Type B pancreatic cell (in vitro differentiated cells): ENCODE results near the gene MTERF1. TPM values are rescaled to one million over a fixed set of nuclear protein-coding genes. Genes with fewer than 3 reads are reported as not detected.

Experiments used
- DNase-seq: peaks from one replicate; pipeline ENCODE4 v3.0.0; 2021; ENCODE audit warnings: mixed read lengths; ENCODE audit not compliant: unreplicated experiment; ENCODE audit errors: extremely low spot score
- H3K27ac Mint-ChIP-seq: 2 replicates; pipeline ENCODE4 v1.8.0; 2021; ENCODE audit warnings: mild to moderate bottlenecking, mixed read lengths
- H3K27me3 Mint-ChIP-seq: 2 replicates; pipeline ENCODE4 v1.8.0; 2021; ENCODE audit warnings: mixed read lengths
- H3K36me3 Mint-ChIP-seq: 2 replicates; pipeline ENCODE4 v1.8.0; 2021; ENCODE audit warnings: mixed read lengths
- H3K4me1 Mint-ChIP-seq: one replicate; pipeline ENCODE4 v1.8.0; 2021; ENCODE audit warnings: mixed read lengths; ENCODE audit not compliant: unreplicated experiment
- H3K4me3 Mint-ChIP-seq: 2 replicates; pipeline ENCODE4 v1.8.0; 2021; ENCODE audit warnings: mild to moderate bottlenecking, mixed read lengths
- H3K9me3 Mint-ChIP-seq: 2 replicates; pipeline ENCODE4 v1.8.0; 2021; ENCODE audit warnings: mixed read lengths
- CTCF ChIP-seq: fragments of 200-600 bp; sonication (generic); conservative IDR thresholded peaks from 2 replicates; pipeline ENCODE4 v1.5.0; 2021; ENCODE audit warnings: antibody characterized with exemption, mild to moderate bottlenecking
- total RNA-seq: library from RNA; stranded (reverse); gene quantifications from 2 replicates; pipeline ENCODE4 v1.2.1, GENCODE V29; 2021; ENCODE audit warnings: low replicate concordance

MTERF1 gene
- total RNA-seq, 1 donor from 2014 or later: 18.3 TPM

GRCh38 chr7:91837397-91838070, 43.0 kb downstream of the MTERF1 start:
- no peaks in the 10 kb centered on the region for H3K9me3 Mint-ChIP-seq
- no peak overlapping the region for H3K4me3 Mint-ChIP-seq
- no peak for DNase-seq
- peaks cover 10% of the 10 kb centered on the region for H3K4me1 Mint-ChIP-seq
- no peak for TF ChIP-seq CTCF
- no peak overlapping the region for H3K27ac Mint-ChIP-seq
- peaks cover 5% of the 10 kb centered on the region for H3K36me3 Mint-ChIP-seq
- no peaks in the 10 kb centered on the region for H3K27me3 Mint-ChIP-seq

GRCh38 chr7:91835826-91836368, 44.6 kb downstream of the MTERF1 start:
- Mint-ChIP-seq H3K4me1 (peaks cover 10% of the 10 kb centered on the region), H3K36me3 (no peaks in the 10 kb centered on the region), H3K9me3 (no peaks in the 10 kb centered on the region), H3K27ac (peak overlapping the region; percentile 14), H3K4me3 (no peak overlapping the region), H3K27me3 (no peaks in the 10 kb centered on the region)
- TF ChIP-seq CTCF: no peak
- no peak for DNase-seq

- no peak for DNase-seq
- Mint-ChIP-seq H3K4me1 (peaks cover 10% of the 10 kb centered on the region), H3K36me3 (no peaks in the 10 kb centered on the region), H3K4me3 (no peak overlapping the region), H3K27me3 (no peaks in the 10 kb centered on the region), H3K27ac (peak overlapping the region; percentile 14), H3K9me3 (no peaks in the 10 kb centered on the region)
- TF ChIP-seq CTCF: no peak
Measured at GRCh38 chr7:91835091-91835825, 45.2 kb downstream of the MTERF1 start.

GRCh38 chr7:91832493-91833045, 47.9 kb downstream of the MTERF1 start:
- no peak for TF ChIP-seq CTCF
- no peaks in the 10 kb centered on the region for H3K9me3 Mint-ChIP-seq

GRCh38 chr7:91827169-91827568, 53.3 kb downstream of the MTERF1 start:
- no peak for DNase-seq
- Mint-ChIP-seq H3K9me3 (no peaks in the 10 kb centered on the region), H3K27me3 (no peaks in the 10 kb centered on the region), H3K4me1 (peaks cover 9% of the 10 kb centered on the region), H3K4me3 (no peak overlapping the region), H3K27ac (no peak overlapping the region), H3K36me3 (no peaks in the 10 kb centered on the region)
- TF ChIP-seq CTCF: no peak

More at GRCh38 chr7:91832493-91833045, 47.9 kb downstream of the MTERF1 start:
- no peak overlapping the region for H3K27ac Mint-ChIP-seq
- no peak for DNase-seq
- no peaks in the 10 kb centered on the region for H3K36me3 Mint-ChIP-seq
- no peaks in the 10 kb centered on the region for H3K27me3 Mint-ChIP-seq
- no peak overlapping the region for H3K4me3 Mint-ChIP-seq
- H3K4me1 Mint-ChIP-seq: peaks cover 10% of the 10 kb centered on the region
